Bronchial epithelial cell (primary cell): ENCODE measurements around the gene RHOBTB1. TPM values are rescaled to one million over a fixed set of nuclear protein-coding genes. Genes with fewer than 3 reads are reported as not detected.

Experiments
- DNase-seq: peaks from one replicate; pipeline ENCODE4 v3.0.0-alpha.2; 2010; ENCODE audit warnings: low read depth
- FAIRE-seq: peaks from 2 replicates; lab custom pipeline; 2011; peaks lifted over from hg19 to GRCh38; lab: Jason Lieb, UNC
- H3K27me3 ChIP-seq: 2 replicates; pipeline ENCODE4 v1.5.1; 2011; ENCODE audit warnings: low read length; ENCODE audit not compliant: control insufficient read depth, insufficient read depth
- H3K36me3 ChIP-seq: 2 replicates; pipeline ENCODE4 v1.5.1; 2011; ENCODE audit warnings: low read length; ENCODE audit not compliant: control insufficient read depth, insufficient read depth
- H3K4me3 ChIP-seq: 2 replicates; pipeline ENCODE4 v1.5.1; 2011; ENCODE audit warnings: mild to moderate bottlenecking, low read depth, low read length, control low read depth
- CTCF ChIP-seq: IDR thresholded peaks from 2 replicates; pipeline ENCODE4 v1.5.1; 2011; ENCODE audit warnings: mild to moderate bottlenecking, moderate library complexity, low read length, control low read depth, inconsistent platforms; ENCODE audit not compliant: insufficient read depth, severe bottlenecking
- total RNA-seq: library from RNA; depleted of rRNA; stranded (reverse); fragments of >200 nt; gene quantifications from 2 replicates; pipeline ENCODE4 v1.2.1, GENCODE V29; 2014

RHOBTB1 gene
- total RNA-seq, 1 donor from 2014 or later = 6.3 TPM

DNA sequence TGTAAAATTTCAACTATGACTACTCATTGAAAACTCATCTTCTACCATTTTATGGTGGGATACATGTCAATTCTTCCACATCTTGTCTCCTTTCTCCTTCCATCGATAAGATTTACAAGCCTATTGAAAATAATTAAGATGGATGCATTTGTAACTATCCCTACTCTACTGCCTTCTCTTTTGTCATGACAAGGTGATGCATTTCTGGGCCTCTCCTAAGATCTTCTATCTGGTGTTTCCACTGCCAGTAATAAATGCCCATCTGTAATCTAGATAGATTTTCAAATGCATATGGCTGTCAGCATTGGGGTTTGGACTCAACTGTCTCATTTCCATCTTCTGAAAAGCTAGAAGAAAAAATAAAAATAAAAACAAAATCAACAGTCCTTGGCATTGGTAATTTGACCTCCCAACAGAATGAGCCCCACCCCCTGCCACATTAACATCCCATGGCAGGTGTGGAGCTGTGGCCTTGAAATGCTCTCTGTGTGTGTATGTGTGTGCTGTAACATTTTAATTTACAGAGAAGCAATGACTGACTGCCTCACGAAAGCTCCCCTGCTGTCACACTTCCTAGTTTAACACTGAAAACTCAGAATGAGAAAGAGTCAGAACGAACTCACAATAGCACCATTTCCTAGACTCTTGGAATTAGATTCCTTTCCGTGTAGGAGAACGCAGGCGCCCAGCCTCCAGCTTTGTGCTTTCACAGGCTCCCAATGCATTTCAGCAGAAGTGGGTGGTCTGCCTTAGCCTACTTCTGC is 74.2 kb downstream of the RHOBTB1 start:
- no peak overlapping the region for H3K4me3 ChIP-seq
- DNase-seq (no peak), FAIRE-seq (no peak)
- H3K27me3 ChIP-seq = no peaks in the 10 kb centered on the region
- no peaks in the 10 kb centered on the region for H3K36me3 ChIP-seq
- no peak for TF ChIP-seq CTCF

DNA sequence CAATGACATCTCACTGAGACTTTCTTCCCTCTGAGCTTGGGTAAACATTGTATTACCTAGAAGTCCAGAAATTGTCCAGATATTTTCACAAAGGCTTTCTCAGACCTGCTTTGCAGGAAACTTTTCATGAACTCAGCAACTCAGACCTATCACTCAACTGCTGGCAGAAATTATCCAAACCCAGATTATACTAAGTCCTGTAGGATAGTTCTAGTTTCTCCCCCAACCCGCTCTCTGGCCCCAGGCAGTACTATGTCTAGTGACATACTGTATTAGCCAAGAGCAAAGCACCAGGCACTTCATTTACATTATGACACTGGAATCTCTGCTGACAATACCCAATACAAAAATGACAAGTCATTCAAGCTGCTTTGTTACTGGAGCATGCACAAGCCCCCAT is 75.0 kb downstream of the RHOBTB1 start:
- TF ChIP-seq CTCF = no peak
- peak; percentile 13 for FAIRE-seq

GRCh38 chr10:60865198-60865783 is 78.7 kb downstream of the RHOBTB1 start:
- Histone ChIP-seq H3K36me3 (no peaks in the 10 kb centered on the region), H3K4me3 (no peak overlapping the region), H3K27me3 (no peaks in the 10 kb centered on the region)
- FAIRE-seq (no peak), DNase-seq (no peak)
- no peak for TF ChIP-seq CTCF

More for the DNA sequence above, 75.0 kb downstream of the RHOBTB1 start:
- H3K4me3 ChIP-seq = no peak overlapping the region
- DNase-seq = no peak
- no peaks in the 10 kb centered on the region for H3K27me3 ChIP-seq
- no peaks in the 10 kb centered on the region for H3K36me3 ChIP-seq

GRCh38 chr10:60863796-60864195 is 80.2 kb downstream of the RHOBTB1 start:
- Histone ChIP-seq H3K27me3 (no peaks in the 10 kb centered on the region), H3K4me3 (no peak overlapping the region), H3K36me3 (no peaks in the 10 kb centered on the region)
- TF ChIP-seq CTCF = no peak
- FAIRE-seq = no peak
- DNase-seq = no peak

DNA sequence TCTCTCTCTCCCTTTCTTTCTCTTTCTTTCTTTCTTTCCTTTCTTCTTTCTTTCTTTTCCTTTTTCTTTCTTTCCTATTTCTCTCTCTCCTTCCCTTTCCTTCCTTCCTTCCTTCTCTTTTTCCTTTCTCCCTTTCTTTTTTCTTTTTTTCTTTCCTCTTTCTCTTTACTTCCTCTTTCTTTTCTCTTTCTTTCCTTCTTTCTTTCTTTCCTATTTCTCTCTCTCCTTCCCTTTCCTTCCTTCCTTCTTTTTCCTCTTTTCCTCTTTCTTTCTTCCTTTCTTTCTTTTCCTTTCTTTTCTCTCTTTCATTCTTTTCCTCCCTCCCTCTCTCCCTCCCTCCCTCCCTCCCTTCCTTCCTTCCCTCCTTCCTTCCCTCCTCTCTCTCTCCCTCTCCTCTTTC is 81.5 kb downstream of the RHOBTB1 start:
- no peak for TF ChIP-seq CTCF
- no peak for FAIRE-seq
- no peak for DNase-seq

DNA sequence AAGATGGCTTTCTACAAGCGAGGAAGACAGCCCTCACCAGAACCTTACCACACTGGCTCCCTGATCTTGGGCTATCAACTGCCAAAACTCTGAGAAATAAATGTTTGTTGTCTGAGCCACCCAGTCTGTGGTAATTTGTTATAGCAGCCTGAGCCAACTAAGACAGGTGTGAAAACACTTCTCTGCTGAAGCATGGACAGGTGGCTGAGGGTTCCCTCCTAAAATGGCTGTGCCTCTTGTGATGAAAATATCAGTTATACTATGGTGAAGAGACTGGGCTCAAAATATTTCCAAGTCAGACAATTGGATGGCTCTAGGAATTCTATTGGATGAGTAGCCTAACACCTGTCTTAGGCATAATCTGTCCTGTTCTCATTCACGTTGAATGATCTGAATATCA is 87.6 kb downstream of the RHOBTB1 start:
- H3K27me3 ChIP-seq = no peaks in the 10 kb centered on the region
- DNase-seq = no peak
- TF ChIP-seq CTCF = no peak
- no peaks in the 10 kb centered on the region for H3K36me3 ChIP-seq
- H3K4me3 ChIP-seq = no peak overlapping the region
- no peak for FAIRE-seq

More for the DNA sequence above, 81.5 kb downstream of the RHOBTB1 start:
- H3K36me3 ChIP-seq = no peaks in the 10 kb centered on the region
- no peak overlapping the region for H3K4me3 ChIP-seq
- H3K27me3 ChIP-seq = no peaks in the 10 kb centered on the region
